Measurements from ENCODE around the gene KIAA0586. TPM values are rescaled to one million over a fixed set of nuclear protein-coding genes. Genes with fewer than 3 reads are reported as not detected.
"Not testable (repeated sequence)": the region's sequence is repeated elsewhere in the genome, so short reads cannot be mapped to it uniquely, and the experiment has no call there.

The KIAA0586 gene
- polyA plus RNA-seq, 1 experiment = 9.4 TPM

GRCh38 chr14:58517592-58517991 is 90.1 kb downstream of the KIAA0586 start:
- H3K27me3 ChIP-seq (ENCODE audit: control insufficient read depth, insufficient read depth, low read length) = no peaks in the 10 kb centered on the region
- no peak for TF ChIP-seq CTCF (IDR thresholded peaks at IDR 0.05; ENCODE audit: insufficient read depth, low read depth, low read length)
- CTCF ChIA-PET = no interaction called here
- DNase-seq (ENCODE audit: low read depth) = no peak
- POLR2A ChIA-PET = no interaction called here
- H3K36me3 ChIP-seq (ENCODE audit: control insufficient read depth, insufficient read depth, low read length) = no peaks in the 10 kb centered on the region
- H3K4me3 ChIP-seq (ENCODE audit: low read depth, low read length) = no peak overlapping the region

- H3K27me3 ChIP-seq (ENCODE audit: control insufficient read depth, insufficient read depth, low read length); H3K36me3 ChIP-seq (ENCODE audit: control insufficient read depth, insufficient read depth, low read length); POLR2A ChIA-PET; DNase-seq (ENCODE audit: low read depth); H3K4me3 ChIP-seq (ENCODE audit: low read depth, low read length): not testable (repeated sequence)
- CTCF ChIA-PET = interaction anchor here (0.5 kb wide), 1 partner anchor 14 kb away, joined by 3 read pairs; no protein-coding TSS in a partner anchor
Observed at GRCh38 chr14:58525691-58526090, 98.2 kb downstream of the KIAA0586 start.

GRCh38 chr14:58533446-58533845 is 105.9 kb downstream of the KIAA0586 start:
- ChIA-PET POLR2A (no interaction called here), CTCF (interaction anchor here (0.7 to 1.0 kb wide), 2 partner anchors 10 to 17 kb away, joined by 3 to 4 read pairs; no protein-coding TSS in a partner anchor)
- Histone ChIP-seq H3K4me3 (ENCODE audit: low read depth, low read length) (no peak overlapping the region), H3K36me3 (ENCODE audit: control insufficient read depth, insufficient read depth, low read length) (no peaks in the 10 kb centered on the region), H3K27me3 (ENCODE audit: control insufficient read depth, insufficient read depth, low read length) (no peaks in the 10 kb centered on the region)
- TF ChIP-seq CTCF (IDR thresholded peaks at IDR 0.05; ENCODE audit: insufficient read depth, low read depth, low read length) = no peak
- no peak for DNase-seq (ENCODE audit: low read depth)

GRCh38 chr14:58535044-58535443 is 107.5 kb downstream of the KIAA0586 start:
- H3K4me3 ChIP-seq (ENCODE audit: low read depth, low read length) = no peak overlapping the region
- ChIA-PET CTCF (interaction anchor here (1.1 to 1.2 kb wide), 2 partner anchors 25 to 469 kb away, joined by 3 read pairs; no protein-coding TSS in a partner anchor), POLR2A (no interaction called here)
- H3K36me3 ChIP-seq (ENCODE audit: control insufficient read depth, insufficient read depth, low read length) = no peaks in the 10 kb centered on the region
- peak; percentile 3 for DNase-seq (ENCODE audit: low read depth)
- no peaks in the 10 kb centered on the region for H3K27me3 ChIP-seq (ENCODE audit: control insufficient read depth, insufficient read depth, low read length)
- TF ChIP-seq CTCF (IDR thresholded peaks at IDR 0.05; ENCODE audit: insufficient read depth, low read depth, low read length) = no peak

- H3K27me3 ChIP-seq (ENCODE audit: control insufficient read depth, insufficient read depth, low read length) = no peaks in the 10 kb centered on the region
- DNase-seq (ENCODE audit: low read depth) = no peak
- CTCF ChIA-PET = no interaction called here
- TF ChIP-seq CTCF (IDR thresholded peaks at IDR 0.05; ENCODE audit: insufficient read depth, low read depth, low read length) = no peak
- no peak overlapping the region for H3K4me3 ChIP-seq (ENCODE audit: low read depth, low read length)
- POLR2A ChIA-PET = no interaction called here
- no peaks in the 10 kb centered on the region for H3K36me3 ChIP-seq (ENCODE audit: control insufficient read depth, insufficient read depth, low read length)
Observed at GRCh38 chr14:58537004-58537403, 109.5 kb downstream of the KIAA0586 start.
